ENCODE results near the gene ZFP1.

- TF ChIP-seq CTCF (IDR thresholded peaks at IDR 0.05) (no peak), POLR2A (IDR thresholded peaks at IDR 0.05) (peak in 1 of 4 donors; percentile 62)
These were observed 32.0 kb upstream of the ZFP1 start, which contains the start of gene LDHD for GRCh38 chr16:75116081-75116910.

Measured in esophagus squamous epithelium (tissue), 4 donors.